Measurements from ENCODE around the gene CXXC5.

CXXC5 gene

DNA sequence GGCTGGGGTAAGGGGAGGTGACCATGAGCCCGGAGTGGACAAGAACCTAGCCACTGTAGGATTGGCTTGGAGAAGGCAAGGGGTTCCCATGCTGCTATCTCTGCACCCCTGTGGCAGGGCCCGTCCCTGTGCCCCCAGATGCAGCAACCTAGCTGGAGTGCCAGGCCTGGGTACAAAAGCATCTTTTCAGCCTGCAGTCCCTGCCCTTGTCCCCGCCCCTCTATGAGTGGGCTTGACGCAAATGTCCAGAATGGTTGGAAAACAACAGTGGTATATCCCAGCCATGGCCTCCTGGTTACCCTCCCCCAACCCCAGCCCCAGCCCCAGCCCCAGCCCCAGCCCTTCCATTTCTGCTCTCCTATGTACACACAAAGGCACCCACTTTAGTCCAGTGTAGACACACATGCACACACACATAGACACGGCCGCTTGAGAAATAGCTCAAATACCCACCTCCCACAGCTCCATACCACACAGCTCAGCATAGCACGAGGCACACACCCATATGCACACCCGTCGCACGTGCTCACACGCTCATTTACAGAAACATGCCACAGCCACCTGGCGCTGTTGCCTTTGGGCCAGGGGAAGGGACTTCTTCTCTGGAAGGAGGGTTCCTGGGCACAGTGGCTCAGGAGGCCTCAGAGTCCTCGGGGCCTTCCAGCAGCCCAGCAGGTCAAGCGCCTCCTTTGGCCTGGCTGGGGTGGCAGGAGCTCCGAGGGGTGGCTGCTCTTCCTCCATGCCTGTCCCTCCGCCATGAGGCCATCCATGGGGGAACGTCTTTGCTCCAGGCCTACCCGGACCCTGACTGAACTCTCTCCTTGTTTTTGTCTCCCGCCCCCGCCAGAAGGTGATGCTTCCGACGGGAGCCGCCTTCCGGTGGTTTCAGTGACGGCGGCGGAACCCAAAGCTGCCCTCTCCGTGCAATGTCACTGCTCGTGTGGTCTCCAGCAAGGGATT, 34.1 kb downstream of the CXXC5 start:
- no peak for DNase-seq (ENCODE audit: low spot score)

DNA sequence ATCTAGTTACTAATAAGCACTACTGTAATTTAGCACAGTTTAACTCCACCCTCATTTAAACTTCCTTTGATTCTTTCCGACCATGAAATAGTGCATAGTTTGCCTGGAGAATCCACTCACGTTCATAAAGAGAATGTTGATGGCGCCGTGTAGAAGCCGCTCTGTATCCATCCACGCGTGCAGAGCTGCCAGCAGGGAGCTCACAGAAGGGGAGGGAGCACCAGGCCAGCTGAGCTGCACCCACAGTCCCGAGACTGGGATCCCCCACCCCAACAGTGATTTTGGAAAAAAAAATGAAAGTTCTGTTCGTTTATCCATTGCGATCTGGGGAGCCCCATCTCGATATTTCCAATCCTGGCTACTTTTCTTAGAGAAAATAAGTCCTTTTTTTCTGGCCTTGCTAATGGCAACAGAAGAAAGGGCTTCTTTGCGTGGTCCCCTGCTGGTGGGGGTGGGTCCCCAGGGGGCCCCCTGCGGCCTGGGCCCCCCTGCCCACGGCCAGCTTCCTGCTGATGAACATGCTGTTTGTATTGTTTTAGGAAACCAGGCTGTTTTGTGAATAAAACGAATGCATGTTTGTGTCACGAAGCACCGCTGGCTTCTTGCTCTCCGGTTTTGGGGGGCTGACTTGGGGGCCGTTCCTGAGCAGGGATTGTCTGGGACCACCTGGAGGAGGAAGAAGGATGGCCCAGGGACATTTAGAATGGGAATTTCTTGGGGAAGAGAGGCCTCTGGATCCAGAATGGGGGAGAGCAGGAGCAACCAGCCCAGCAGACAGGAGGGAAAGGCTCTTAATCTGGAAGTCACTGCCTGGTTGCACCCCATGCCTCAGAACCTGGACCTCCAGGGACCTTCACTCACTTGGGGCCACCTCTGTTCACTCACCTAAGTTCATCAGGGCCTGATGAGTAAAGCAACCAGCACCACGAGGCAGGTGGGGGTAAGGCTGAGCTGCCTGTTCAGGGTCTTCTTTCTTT, 35.4 kb downstream of the CXXC5 start:
- DNase-seq (ENCODE audit: low spot score) = no peak

DNA sequence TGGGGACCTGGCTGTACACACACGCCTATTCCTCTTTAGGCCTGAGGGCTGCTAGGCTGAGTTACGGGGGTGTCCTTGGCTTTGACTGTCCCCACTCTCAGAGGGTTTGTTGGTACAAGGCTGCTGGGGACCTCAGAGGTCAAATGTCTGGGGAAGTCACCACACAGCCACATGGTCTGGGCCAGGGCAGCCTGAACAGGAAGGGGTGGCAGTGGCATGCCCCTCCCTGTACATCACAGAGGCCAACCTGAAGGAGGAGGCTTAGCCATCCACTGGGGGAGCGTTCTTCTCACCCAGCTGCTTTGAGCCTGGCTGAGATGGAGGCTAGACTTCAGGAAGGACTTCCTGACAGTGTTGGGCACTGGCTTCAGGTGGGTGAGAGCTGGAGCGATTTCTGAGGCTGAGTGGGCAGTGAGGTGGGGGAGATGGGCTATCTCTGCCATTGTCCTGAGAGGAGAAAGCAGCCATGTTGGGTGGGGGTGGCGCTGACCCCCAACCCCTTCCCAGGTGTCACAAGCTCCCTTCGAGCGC, 36.3 kb downstream of the CXXC5 start:
- no peak for DNase-seq (ENCODE audit: low spot score)

DNA sequence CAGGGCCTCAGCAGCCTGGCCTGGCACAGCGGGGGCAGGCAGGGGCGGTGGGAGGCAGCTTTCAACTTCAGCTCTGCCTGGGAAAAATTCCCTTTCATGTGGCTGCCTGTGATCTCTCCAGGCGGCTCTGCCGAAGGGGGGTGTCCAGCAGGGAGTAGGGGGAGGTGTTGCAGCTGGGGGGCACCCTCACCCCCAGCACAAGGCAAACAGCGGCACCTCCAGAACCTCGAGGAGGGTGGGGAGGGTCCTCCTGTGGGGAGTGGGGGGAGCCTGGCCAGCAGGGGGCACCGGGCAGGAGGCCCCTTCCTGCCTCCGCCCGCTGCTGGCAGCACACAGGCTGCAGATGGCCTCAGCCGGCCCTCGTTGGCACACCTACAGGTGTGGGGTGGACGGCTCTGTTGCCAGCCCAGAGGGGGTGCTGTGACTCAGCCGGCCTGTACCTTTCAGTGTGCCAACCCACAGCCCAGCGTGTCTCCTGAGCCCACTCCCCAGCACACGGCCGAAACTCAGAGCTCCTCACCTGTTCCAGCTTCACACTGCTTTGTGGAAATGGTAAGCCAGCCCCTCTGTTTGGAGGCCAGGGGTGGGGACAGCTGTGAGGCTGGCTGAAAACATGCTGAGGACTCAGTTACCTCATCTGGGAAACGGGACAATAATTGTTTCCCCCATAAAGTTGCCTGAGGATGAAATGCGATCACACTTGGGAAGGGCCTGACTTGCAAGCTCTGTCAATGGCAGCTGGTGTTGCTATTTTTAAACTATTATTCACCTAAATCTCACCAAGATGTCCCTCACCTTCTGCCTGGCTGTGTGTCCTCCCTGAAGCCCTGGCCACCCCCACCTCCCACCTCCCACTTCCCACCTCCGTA, 37.0 kb downstream of the CXXC5 start:
- DNase-seq (ENCODE audit: low spot score) = no peak

DNA sequence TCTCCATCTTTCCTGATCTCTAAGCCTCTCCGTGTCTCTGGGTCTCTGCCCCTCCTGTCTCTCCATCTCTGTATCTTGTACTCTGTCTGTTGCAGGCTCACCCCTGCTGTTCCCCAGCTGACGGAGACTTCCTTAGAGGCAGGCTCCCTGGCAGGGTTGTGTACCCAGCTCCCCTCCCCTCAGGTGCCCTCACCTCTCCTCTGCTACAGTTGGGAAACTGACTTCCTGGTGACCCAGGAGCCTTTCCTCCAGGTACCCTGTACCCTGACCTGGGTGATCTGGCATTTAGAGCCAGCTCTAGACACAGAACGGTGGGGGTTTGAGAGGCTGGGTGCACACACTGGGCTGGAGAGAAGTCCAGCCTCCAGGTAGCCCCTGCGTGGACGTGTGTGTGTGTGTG, 37.7 kb downstream of the CXXC5 start:
- DNase-seq (ENCODE audit: low spot score) = no peak

GRCh38 chr5:139686356-139686705, 38.2 kb downstream of the CXXC5 start:
- no peak for DNase-seq (ENCODE audit: low spot score)

DNA sequence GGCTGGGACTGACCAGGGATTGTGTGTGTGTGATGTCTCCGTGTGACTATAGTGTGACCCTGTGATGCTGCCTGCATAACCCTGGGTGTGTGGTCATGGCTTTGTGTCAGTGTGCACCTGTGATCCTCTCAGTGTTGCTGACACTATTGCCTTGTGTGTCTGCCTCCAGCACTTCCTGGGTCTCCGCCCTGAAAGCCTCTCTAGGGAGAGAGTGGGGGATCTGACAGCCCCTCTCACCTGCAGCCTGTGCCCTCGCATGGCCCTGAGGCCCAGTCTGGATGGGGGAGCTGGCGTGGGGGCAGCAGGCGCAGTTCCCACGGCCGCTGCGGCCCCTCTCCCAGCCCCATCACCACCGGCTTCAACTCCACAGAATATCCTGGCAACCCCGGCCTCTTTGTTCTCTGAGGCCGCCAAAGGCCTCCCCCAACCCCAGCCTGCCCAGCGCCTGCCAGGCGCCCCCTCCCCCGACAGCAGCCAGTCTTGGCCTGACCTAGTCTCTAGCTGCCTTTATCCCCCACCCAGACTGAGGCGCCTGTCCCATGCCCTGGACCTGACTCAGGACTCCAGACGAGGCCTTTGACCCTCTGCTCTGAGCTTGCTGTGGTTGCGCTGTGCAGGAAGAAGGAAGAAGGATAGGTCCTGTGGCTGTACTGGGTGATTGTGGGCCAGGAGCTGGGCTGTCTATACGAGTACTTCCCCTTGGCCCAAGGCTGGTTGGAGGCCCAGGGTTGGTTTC, 38.7 kb downstream of the CXXC5 start:
- no peak for DNase-seq (ENCODE audit: low spot score)

- DNase-seq (ENCODE audit: low spot score) = no peak
Measured at GRCh38 chr5:139687656-139688055, 39.5 kb downstream of the CXXC5 start.

GRCh38 chr5:139688088-139688702, 40.0 kb downstream of the CXXC5 start:
- DNase-seq (ENCODE audit: low spot score) = no peak

DNA sequence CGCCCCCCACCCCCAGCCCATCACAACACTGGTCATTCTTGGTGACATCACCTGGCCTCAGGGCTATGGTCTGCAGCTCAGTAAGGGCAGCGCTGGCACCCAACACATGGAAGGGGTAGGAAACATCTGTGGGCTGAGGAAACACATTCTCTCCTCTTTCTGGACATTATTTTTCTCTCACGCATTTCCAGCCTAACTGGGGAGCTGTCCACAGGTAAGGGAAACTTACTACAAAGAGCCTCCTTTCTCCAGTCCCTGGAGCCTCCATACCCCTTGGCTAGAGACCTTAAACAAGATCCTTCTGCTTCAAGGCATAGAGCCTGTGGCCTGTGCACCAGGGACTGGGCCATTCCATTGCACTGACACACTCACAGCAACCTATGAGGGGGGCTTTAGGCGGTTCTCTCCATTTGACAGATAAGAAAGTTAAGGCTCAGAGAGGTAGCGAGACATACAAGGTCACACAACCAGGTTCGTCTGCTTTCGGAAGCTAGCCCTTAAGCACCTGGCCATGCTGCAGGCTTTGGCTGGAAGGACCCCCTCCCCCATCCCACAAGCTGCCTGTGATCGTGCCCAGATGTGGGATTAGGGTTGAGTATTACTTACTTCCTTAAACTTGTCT, 40.7 kb downstream of the CXXC5 start:
- no peak for DNase-seq (ENCODE audit: low spot score)

DNA sequence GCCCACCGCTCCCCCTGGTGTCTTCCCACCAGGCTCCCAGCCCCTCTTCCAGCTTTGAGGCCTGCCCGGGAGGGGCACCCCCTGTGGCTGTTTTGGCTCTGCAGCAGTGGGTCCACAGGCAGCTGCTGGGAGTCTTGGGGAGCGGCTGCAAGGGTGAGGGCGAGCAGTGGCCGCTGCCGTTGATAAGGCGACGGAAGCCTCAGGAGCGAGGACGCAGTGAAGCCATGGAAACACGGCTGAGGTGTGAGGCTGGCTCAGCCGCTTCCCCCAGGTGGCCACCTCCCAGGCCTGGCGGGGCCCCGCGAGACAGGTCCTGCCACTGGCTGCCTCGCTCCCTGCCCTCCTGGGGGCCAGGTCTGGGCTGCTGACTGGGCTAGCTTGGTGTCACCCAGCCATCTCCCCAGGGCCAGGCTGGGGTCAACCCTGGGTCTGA, 41.5 kb downstream of the CXXC5 start:
- DNase-seq (ENCODE audit: low spot score) = no peak

DNA sequence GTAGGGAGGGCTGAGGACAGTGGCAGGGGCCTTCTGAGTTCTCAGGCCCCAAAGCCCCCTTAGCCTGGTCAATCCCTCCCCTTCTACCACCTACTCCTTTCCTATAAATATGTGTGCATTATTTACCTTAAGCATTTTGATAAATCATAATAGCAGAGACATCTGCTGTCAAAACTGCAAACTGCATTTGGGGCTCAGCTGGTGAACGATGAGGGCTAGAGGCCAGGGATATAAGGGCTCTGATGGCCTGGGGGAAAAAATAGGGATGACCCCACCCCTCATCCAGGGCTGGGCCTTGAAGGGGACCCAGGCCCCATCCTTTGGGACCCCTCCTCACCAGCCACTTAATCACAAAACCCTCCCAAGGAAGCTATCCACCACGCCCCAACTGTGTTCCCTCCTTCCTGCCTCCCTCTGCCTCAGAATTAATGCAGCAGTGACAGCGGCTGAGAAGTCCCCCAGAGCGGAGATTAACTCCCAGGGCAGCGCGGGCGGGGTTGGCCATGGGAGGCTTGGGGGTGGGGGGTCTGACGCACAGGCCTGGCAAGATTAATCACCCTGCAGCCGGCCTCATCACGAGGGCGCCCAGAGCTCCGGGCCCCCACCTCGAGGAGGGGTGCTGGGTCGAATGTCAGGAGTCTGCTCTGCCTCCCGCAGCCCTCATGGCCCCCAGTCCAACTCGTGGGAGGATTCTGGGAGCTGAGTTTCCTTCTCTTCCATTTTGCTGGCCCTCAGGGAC, 42.1 kb downstream of the CXXC5 start:
- DNase-seq (ENCODE audit: low spot score) = no peak

DNA sequence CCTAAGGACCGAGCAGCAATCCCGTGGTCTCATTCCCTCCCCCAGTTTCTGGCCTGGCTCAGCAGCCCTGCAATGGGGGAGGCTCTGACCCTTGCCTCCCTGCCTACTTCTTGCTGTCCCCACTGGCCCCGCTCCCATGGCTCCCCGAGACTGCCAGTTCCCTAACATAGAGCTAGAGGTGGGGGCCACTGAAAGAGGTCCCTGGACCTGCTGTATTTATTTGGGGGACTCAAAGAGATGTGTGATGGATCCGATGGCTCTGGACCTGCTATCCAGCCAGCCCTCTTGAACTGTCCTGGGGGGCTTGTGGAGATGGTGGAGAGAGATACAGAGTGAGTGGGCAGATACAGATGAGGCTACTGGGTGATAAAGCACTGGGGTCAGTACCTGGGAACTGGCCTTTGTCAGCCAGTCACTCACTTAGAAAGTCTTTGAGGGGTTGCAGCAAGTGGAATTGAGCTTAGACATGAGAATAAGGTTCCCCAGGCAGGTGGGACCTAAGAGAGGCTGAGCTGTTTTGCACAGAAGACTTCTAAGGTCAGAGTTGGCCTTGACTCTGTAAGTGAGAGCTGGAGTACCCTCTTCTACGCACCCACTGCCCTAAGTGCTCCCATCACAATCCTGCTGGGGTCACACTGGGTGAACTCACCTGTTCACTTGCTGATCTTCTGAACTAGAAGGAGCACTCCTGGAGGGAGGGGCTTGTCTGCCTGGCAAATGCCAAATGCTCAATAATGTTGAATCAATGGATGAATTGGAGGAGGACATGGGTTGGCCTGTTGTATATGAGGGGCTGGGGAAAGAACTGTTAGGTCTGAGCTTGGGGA, 42.9 kb downstream of the CXXC5 start:
- no peak for DNase-seq (ENCODE audit: low spot score)

DNA sequence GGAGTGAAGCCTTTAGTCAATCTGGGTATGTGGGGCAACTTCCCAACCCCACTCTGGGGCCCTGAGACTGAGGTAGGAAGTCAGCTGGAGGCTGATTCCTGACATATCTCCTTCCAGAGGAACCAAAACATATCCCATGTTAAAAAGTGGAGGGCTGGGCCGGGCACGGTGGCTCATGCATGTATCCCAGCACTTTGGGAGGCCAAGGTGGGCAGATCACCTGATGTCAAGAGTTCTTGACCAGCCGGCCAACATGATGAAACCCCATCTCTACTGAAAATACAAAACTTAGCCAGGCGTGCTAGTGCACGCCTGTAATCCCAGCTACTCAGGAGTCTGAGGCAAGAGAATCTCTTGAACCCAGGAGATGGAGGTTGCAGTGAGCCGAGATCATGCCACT, 44.0 kb downstream of the CXXC5 start:
- DNase-seq (ENCODE audit: low spot score) = no peak

GRCh38 chr5:139692679-139693308, 44.6 kb downstream of the CXXC5 start:
- no peak for DNase-seq (ENCODE audit: low spot score)

DNA sequence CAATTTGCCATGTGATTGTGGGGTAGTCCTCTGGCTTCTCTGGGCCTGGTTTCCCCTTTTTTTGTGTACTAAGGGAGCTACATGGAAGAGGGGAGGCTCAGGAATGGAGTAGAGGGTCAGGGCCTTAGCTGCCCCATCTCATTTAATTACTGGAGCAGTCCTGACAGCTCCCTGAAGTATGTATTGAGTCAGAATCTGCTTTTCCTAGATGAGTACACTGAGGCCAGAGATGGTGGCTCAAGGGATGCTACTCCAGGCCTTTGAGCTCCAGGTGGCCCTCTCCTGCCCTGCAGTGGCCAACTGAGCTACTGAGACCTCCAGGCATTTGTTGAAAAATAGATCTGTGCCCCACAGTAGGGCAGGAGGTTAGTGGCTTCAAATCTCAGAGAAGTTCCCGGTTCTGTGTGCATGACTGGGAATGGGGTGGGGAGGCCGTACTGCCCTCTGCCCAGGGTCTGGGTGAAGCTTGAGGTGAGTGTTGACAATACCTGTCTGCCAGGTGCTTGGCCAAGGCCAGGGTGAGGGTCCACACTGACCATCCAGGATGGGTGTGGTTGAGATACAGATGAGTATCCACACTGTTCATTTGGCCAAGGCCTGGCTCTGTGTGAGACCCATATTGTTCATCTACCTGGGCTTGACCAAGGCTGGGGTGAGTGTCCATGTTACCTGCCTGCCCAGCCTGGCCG, 45.7 kb downstream of the CXXC5 start:
- DNase-seq (ENCODE audit: low spot score) = no peak

DNA sequence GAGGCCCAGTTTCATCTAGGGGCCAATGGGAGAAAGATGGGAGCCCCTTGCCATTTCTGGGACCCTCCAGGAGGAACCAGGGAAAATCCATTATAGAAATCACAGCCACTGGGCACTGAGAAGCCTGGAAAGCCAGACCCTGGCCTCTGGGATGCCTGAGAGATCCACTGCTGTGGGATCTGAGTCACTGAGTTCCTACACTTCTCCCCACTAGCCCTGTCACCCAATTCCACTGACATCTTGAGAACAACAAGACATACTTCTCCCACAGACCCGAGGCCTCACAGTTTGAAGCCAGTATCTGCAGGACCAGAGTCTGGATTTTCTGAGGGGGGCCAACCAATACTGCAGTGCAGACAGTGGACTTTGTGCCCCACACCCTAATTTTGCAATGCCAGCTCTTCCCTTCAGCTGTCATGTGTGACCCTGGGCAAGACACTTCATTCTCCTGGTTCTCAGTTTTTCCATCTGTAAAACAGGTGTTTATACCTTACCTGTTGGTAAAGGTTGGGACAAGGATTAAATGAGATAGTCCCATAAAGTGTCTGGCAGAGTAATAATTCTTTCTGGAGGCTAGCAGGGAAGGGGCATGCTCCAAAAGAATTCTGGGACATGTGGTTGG, 46.5 kb downstream of the CXXC5 start:
- DNase-seq (ENCODE audit: low spot score) = peak; percentile 62
